VCaP (cell line): ENCODE measurements around the gene MICAL3.

Source experiments
- H3K27ac ChIP-seq: fragments of 450-650 bp; 2 replicates; pipeline ENCODE4 v1.5.1; 2017
- TF ChIP-seq, protein P1 (sequence below): fragments of 450-650 bp; conservative IDR thresholded peaks from 2 replicates; pipeline ENCODE4 v1.5.1; 2017; ENCODE audit warnings: mild to moderate bottlenecking, moderate library complexity

Gene MICAL3

DNA sequence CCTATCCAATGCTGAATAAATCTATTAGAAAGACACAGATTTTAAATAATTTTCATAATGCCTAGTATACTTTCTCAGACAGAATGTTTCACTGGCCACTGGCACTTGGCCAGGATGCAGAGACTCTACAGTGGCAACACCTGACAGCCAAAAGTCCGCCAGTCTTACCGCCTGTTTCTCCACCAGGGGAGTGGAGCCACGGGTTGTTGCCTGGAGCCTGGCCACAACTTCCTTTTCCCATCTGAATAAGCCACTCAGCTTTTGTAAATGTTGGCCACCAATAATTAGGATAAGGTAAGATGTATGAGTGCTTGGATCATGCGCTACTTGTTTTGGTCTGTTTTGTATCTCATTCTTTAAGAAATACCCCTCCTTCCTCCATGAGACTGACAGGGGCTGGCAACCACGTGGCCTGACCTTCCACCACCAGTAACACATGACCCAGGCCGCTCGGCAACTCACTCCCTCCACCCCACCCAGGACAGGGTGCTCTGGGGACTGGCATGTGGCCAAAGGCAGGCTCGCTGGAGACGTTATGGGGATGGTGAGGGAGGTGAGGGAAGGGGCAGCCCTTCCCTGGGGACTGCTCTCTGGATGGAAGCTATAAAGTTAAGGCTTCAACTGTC lies 157.1 kb downstream of the MICAL3 start:
- TF ChIP-seq, protein P1, sequence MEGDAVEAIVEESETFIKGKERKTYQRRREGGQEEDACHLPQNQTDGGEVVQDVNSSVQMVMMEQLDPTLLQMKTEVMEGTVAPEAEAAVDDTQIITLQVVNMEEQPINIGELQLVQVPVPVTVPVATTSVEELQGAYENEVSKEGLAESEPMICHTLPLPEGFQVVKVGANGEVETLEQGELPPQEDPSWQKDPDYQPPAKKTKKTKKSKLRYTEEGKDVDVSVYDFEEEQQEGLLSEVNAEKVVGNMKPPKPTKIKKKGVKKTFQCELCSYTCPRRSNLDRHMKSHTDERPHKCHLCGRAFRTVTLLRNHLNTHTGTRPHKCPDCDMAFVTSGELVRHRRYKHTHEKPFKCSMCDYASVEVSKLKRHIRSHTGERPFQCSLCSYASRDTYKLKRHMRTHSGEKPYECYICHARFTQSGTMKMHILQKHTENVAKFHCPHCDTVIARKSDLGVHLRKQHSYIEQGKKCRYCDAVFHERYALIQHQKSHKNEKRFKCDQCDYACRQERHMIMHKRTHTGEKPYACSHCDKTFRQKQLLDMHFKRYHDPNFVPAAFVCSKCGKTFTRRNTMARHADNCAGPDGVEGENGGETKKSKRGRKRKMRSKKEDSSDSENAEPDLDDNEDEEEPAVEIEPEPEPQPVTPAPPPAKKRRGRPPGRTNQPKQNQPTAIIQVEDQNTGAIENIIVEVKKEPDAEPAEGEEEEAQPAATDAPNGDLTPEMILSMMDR = no peak
- H3K27ac ChIP-seq = no peak overlapping the region

DNA sequence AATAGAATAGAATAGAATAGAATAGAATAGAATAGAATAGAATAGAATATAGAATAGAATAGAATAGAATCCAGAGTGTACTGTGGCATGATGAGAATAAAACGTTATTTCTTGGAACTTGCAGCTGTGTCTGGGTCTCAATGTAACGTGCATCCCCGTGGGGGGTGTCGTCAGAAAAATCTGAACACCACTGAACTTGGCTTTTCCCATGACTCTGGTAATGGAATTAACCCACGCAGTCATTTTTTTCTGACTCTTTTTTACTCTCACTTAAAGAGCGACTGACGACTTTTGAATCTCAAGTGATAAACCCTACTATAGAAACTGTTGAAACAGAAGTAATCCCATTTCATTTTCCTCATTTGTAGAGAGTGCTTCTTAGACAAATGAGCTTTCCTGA lies 157.7 kb downstream of the MICAL3 start:
- TF ChIP-seq, protein P1 = no peak

DNA sequence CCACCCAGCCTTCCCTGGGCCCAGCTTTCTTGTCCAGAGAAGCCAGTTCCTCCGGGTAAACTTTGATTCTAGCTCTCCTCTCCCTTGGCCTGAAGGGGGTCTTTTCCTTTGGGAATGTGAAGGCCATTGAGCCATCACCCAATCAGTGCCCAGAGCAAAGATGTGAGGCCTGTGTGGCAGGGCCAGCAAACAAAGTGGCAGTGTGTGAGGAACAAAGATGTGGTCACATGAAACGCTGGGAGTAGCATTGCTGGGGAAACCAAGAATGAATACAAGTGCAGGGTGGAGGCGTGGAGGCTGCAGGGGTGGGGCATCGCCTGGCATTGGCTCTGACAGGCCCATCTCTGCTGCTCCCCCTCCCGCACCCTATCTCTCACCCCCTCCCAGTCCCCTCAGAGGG lies 158.2 kb downstream of the MICAL3 start:
- TF ChIP-seq, protein P1 = no peak
- H3K27ac ChIP-seq = no peak overlapping the region

More for the DNA sequence above, 157.7 kb downstream of the MICAL3 start:
- H3K27ac ChIP-seq = no peak overlapping the region

DNA sequence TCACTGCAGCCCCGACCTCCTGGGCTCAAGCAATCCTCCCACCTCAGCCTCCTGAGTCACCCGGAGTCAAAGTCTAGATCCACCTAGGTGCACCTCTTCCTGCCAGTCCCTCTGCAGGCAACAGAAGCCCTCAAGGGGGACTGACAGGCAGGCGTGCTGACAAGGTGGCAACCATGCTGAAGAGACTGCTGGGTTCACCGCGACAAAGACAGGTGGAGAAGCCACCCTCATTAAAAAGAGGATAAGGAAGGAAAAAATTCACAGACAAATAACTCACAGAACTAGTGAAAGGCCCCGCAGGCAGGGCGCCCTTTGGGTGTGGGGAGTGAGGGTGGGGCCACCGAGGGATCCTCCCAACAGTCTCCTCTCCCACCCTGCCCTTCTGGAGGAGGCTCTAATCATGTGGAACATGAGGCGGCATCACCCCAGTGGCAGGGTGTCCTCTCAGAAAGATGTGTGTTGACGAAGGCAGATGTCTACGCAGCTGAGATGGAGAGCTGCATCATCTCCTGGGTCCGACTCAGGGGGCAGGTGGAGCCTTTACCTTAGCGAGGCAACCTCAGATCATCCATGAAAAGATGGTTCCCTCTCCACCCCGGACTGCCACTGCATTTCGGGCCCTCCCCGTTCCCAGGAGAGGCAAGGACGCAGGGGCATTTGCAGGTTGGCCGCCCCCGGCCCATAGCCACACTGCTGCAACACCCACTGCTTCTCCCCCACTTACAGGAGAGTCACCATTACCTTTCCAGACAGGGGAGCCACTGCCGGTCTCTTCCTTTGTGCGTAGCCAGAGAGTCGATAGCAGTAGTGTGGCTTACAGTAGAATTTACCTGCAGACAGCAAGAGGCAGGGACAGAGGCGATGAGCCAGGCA lies 158.9 kb downstream of the MICAL3 start:
- no peak overlapping the region for H3K27ac ChIP-seq
- TF ChIP-seq, protein P1 = no peak

DNA sequence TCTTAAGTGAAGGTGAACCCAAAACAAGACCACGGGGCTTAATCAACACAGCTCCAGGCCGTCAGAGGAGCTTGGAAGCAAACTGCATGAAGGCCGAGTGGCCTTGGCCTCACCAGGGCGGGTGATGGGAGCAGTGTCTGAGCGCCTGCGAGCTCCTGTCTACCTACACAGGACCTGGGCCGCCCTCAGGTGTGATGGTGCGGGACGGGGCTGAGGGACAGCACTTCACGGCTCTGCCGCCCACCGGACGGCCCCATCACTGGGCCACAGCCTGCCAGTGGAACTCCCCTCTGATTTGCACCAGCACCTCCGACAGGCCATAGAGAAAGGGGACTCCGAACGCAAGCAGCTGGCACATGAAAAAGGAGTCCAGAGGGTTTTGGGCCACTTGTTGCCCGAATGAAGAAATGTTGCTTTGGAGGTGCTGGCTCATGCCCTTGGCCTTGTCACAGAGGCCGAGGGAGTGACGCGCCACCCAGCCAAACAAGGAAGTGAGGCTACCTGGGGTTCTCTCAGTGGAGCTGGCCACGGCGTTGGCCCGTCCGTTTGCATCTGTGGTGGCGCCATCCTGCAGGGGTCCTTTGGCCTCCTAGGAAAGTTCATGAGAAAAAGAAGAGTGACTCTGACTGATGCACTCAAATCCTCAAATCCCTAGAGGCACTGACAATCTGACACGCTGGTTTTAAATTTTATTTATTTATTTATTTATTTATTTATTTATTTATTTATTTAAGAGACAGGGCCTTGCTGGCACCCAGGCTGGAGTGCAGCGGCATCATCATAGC lies 159.8 kb downstream of the MICAL3 start:
- TF ChIP-seq, protein P1 = no peak

DNA sequence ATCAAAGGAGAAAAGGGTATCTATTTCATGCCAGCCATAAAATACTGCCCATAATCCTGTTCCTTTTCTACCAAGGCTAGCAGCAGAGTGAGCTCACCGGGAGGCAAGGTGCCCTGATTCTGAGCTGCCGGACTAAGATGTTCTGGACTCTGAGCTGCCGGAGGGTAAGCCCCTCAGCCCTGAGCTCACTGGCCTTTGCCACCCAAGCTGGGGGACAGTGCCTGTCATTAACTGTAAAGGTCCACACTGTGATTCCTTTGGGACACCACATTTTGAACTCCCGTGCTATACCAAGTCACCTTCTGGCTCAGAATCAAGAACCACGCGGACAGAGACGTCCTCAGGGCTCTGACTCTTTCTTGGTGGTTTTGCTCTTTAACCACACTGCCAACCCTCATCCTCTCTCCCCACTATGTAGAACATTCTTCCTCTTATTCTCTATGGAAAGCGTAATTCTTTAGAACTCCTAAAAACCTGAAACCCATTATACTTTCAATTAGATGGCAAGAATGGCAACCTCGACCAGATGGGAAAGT lies 161.6 kb downstream of the MICAL3 start:
- TF ChIP-seq, protein P1 = no peak
- H3K27ac ChIP-seq = no peak overlapping the region

More for the DNA sequence above, 159.8 kb downstream of the MICAL3 start:
- no peak overlapping the region for H3K27ac ChIP-seq

DNA sequence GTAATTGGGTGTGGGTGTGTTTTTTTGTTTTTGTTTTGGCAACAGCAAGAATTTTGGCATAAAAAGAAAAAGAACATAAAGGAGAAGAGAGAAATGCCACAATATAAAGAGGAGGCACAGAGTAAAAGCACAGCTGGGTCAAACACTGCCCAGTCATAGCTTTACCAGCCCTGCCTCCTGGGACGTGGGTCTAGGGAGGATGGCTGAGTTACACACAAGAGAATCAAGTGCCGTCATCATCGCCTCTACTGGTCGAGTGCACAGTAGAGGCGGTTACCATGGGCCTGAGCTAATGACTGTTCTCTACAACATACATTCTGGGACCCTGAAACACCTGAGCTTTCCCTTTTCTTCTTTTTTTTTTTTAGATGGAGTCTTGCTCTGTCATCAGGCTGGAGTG lies 162.5 kb downstream of the MICAL3 start:
- TF ChIP-seq, protein P1 = no peak

More for the DNA sequence above, 162.5 kb downstream of the MICAL3 start:
- H3K27ac ChIP-seq = no peak overlapping the region
